GM03348 (cell line): Measurements from ENCODE around the gene LCNL1.
"Not testable (repeated sequence)": the region's sequence is repeated elsewhere in the genome, so short reads cannot be mapped to it uniquely, and the experiment has no call there.

Experiments used
- DNase-seq: peaks from one replicate; pipeline ENCODE4 v3.0.0; 2012; ENCODE audit warnings: low spot score

Gene LCNL1

GRCh38 chr9:137026384-137026783 lies 43.6 kb downstream of the LCNL1 start:
- no peak for DNase-seq

GRCh38 chr9:137026828-137027227 lies 44.0 kb downstream of the LCNL1 start:
- no peak for DNase-seq

- peak; percentile 62 for DNase-seq
Measured at GRCh38 chr9:137027369-137028262, 44.8 kb downstream of the LCNL1 start, which contains the start of gene ABCA2. TSS of gene ABCA2 (minus strand) at chr9:137028237. CDS start at chr9:137028140, 97 bp downstream.

GRCh38 chr9:137028263-137029057 lies 45.7 kb downstream of the LCNL1 start:
- peak; percentile 93 for DNase-seq

GRCh38 chr9:137029058-137029936 lies 46.5 kb downstream of the LCNL1 start:
- peak; percentile 90 for DNase-seq

GRCh38 chr9:137030006-137030405 lies 47.2 kb downstream of the LCNL1 start:
- no peak for DNase-seq

GRCh38 chr9:137030538-137031527 lies 48.0 kb downstream of the LCNL1 start:
- DNase-seq: no peak

GRCh38 chr9:137031904-137032640 lies 49.3 kb downstream of the LCNL1 start, which contains the start of gene FUT7:
TSS of gene FUT7 (minus strand) at chr9:137032088. CDS start at chr9:137031991, 97 bp downstream.
- DNase-seq: no peak

- DNase-seq: no peak
Measured at GRCh38 chr9:137032858-137033257, 50.1 kb downstream of the LCNL1 start.

GRCh38 chr9:137033481-137033880 lies 50.7 kb downstream of the LCNL1 start:
- DNase-seq: not testable (repeated sequence)

- no peak for DNase-seq
Measured at GRCh38 chr9:137034039-137034708, 51.4 kb downstream of the LCNL1 start.

- peak; percentile 90 for DNase-seq
Measured at GRCh38 chr9:137034709-137035506, 52.1 kb downstream of the LCNL1 start.
